Astrocyte of the spinal cord (primary cell): Measurements from ENCODE around the gene GRIA4.

Experiments used
- DNase-seq: peaks from one replicate; pipeline ENCODE4 v3.0.0; 2011; ENCODE audit warnings: low read depth, low spot score
- H3K4me3 ChIP-seq: 2 replicates; pipeline ENCODE4 v1.5.1; 2011; ENCODE audit warnings: low read depth, mild to moderate bottlenecking, low read length, moderate library complexity
- in situ Hi-C: cut with HindIII; loops from 2 replicates; pipeline ENCODE4 v1.10.0; 2017; ENCODE audit warnings: low sequenced_read_pairs
- TF ChIP-seq, protein P1 (sequence below): IDR thresholded peaks from 2 replicates; pipeline ENCODE4 v1.5.1; 2012; ENCODE audit warnings: low read depth, mild to moderate bottlenecking, low read length, inconsistent platforms

GRIA4 gene

GRCh38 chr11:105799728-105800462 lies 190.0 kb downstream of the GRIA4 start:
- TF ChIP-seq, protein P1, sequence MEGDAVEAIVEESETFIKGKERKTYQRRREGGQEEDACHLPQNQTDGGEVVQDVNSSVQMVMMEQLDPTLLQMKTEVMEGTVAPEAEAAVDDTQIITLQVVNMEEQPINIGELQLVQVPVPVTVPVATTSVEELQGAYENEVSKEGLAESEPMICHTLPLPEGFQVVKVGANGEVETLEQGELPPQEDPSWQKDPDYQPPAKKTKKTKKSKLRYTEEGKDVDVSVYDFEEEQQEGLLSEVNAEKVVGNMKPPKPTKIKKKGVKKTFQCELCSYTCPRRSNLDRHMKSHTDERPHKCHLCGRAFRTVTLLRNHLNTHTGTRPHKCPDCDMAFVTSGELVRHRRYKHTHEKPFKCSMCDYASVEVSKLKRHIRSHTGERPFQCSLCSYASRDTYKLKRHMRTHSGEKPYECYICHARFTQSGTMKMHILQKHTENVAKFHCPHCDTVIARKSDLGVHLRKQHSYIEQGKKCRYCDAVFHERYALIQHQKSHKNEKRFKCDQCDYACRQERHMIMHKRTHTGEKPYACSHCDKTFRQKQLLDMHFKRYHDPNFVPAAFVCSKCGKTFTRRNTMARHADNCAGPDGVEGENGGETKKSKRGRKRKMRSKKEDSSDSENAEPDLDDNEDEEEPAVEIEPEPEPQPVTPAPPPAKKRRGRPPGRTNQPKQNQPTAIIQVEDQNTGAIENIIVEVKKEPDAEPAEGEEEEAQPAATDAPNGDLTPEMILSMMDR = no peak
- in situ Hi-C loops = no loop called here
- H3K4me3 ChIP-seq = no peak overlapping the region
- no peak for DNase-seq

DNA sequence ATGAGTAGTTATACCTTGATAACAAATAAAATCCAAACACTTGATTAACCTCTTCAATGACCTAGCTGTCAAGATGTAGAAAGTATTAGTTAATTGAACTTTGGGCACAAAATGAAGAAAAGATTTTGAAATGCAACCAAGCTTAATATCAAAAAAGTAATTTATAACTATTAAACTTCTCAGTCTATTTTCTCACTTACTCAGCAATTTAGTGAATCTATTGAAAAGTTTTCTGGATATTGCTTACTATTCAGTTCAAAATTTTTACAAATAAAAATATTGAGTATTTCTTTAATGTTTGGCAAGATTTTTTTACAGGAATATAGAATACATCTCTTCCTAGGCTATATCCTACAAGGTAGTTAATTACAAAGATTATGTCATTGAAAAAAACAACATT lies 192.5 kb downstream of the GRIA4 start:
- TF ChIP-seq, protein P1 = no peak
- in situ Hi-C loops = no loop called here
- DNase-seq = no peak
- no peak overlapping the region for H3K4me3 ChIP-seq

- no peak for DNase-seq
- TF ChIP-seq, protein P1 = no peak
- in situ Hi-C loops = no loop called here
- no peak overlapping the region for H3K4me3 ChIP-seq
These were observed 201.4 kb downstream of the GRIA4 start for GRCh38 chr11:105811242-105811641.

DNA sequence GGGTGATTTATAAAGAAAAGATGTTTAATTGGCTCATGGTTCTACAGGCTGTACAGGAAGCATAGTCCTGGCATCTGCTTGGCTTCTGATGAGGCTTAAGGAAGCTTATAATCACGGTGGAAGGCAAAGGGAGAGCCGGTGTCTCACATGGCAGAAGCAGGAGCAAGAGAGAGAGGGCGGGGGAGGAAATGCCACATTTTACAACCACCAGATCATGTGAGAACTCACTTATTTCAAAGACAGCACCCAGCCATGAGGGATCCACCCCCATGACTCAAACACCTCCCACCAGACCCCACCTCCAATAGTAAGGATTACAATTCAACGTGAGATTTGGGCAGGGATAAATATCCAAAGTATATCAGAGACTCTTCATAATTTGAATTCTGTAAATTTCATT lies 211.5 kb downstream of the GRIA4 start:
- no peak for DNase-seq
- TF ChIP-seq, protein P1 = no peak
- H3K4me3 ChIP-seq = no peak overlapping the region
- in situ Hi-C loops = no loop called here

- in situ Hi-C loops = no loop called here
- no peak for DNase-seq
- H3K4me3 ChIP-seq = no peak overlapping the region
- TF ChIP-seq, protein P1 = no peak
These were observed 211.9 kb downstream of the GRIA4 start for GRCh38 chr11:105821781-105822180.

- TF ChIP-seq, protein P1 = no peak
- DNase-seq = no peak
- in situ Hi-C loops = no loop called here
- H3K4me3 ChIP-seq = no peak overlapping the region
These were observed 213.7 kb downstream of the GRIA4 start for GRCh38 chr11:105823495-105824033.
